ENCODE measurements around the gene ZNF106. TPM values are rescaled to one million over a fixed set of nuclear protein-coding genes. Genes with fewer than 3 reads are reported as not detected.
A peak's percentile ranks its signal among the peaks of the same experiment; 100 is the strongest.

The ZNF106 gene
- total RNA-seq, 1 experiment from 2014 or later, result 73.4 TPM

- Histone ChIP-seq H3F3A (ENCODE audit: insufficient read depth, low read depth) (no peaks in the 10 kb centered on the region), H4K20me1 (ENCODE audit: insufficient read depth) (no peaks in the 10 kb centered on the region), H3K9me3 (ENCODE audit: insufficient read depth, low read depth) (no peaks in the 10 kb centered on the region), H3K9me2 (ENCODE audit: insufficient read depth) (no peaks in the 10 kb centered on the region), H3K4me1 (replicated peaks; ENCODE audit: insufficient read depth) (no peaks in the 10 kb centered on the region), H2AFZ (no peak overlapping the region), H3K27me3 (ENCODE audit: insufficient read depth, low read depth) (no peaks in the 10 kb centered on the region), H3K4me3 (no peak overlapping the region), H3K79me2 (ENCODE audit: low read depth) (no peaks in the 10 kb centered on the region), H3K27ac (no peak overlapping the region), H3K36me3 (ENCODE audit: low read depth) (no peaks in the 10 kb centered on the region), H3K4me2 (no peak overlapping the region)
- CTCF ChIA-PET, result no interaction called here
- TF ChIP-seq EZH2 (IDR thresholded peaks at IDR 0.05; ENCODE audit: low read depth), result no peak
- BruUV-seq (replicated peaks), result no TSS peak
- intact Hi-C loops (cut with micrococcal nuclease; ENCODE audit: unreplicated experiment), result no loop called here
- peak in 1 of 2 experiments; percentile 19 for DNase-seq
- POLR2A ChIA-PET (ENCODE audit: unreplicated experiment), result no interaction called here
These were observed 98.5 kb downstream of the ZNF106 start for GRCh38 chr15:42392309-42393024.

GRCh38 chr15:42387603-42388002, 103.3 kb downstream of the ZNF106 start:
- TF ChIP-seq CTCF (conservative IDR thresholded peaks at IDR 0.05) (no peak), EZH2 (IDR thresholded peaks at IDR 0.05; ENCODE audit: low read depth) (no peak)
- no peak overlapping the region for H2AFZ ChIP-seq
- H3K4me1 ChIP-seq (replicated peaks; ENCODE audit: insufficient read depth), result no peaks in the 10 kb centered on the region
- H3K4me3 ChIP-seq, result no peak overlapping the region
- no peaks in the 10 kb centered on the region; the same call in 1 of the 2 replicates for H3K27me3 ChIP-seq (ENCODE audit: insufficient read depth, low read depth)
- no peak for DNase-seq
- H3K4me2 ChIP-seq, result no peak overlapping the region
- no TSS peak for BruUV-seq (replicated peaks)
- H3K9me2 ChIP-seq (ENCODE audit: insufficient read depth), result no peaks in the 10 kb centered on the region
- intact Hi-C loops (cut with micrococcal nuclease; ENCODE audit: unreplicated experiment), result loop anchor here (10.0 kb wide), 2 partner anchors 113 to 233 kb away; partner anchors contain the start of genes GANC, PLA2G4F and TMEM87A
- H3K27ac ChIP-seq, result no peak overlapping the region
- H3F3A ChIP-seq (ENCODE audit: insufficient read depth, low read depth), result no peaks in the 10 kb centered on the region
- no peaks in the 10 kb centered on the region for H3K79me2 ChIP-seq (ENCODE audit: low read depth)
- H4K20me1 ChIP-seq (ENCODE audit: insufficient read depth), result no peaks in the 10 kb centered on the region
- POLR2A ChIA-PET (ENCODE audit: unreplicated experiment), result no interaction called here
- H3K36me3 ChIP-seq (ENCODE audit: low read depth), result no peaks in the 10 kb centered on the region
- CTCF ChIA-PET, result no interaction called here
- no peaks in the 10 kb centered on the region for H3K9me3 ChIP-seq (ENCODE audit: insufficient read depth, low read depth)

- no peaks in the 10 kb centered on the region for H3F3A ChIP-seq (ENCODE audit: insufficient read depth, low read depth)
- no peak overlapping the region for H3K27ac ChIP-seq
- H3K4me2 ChIP-seq, result no peak overlapping the region
- intact Hi-C loops (cut with micrococcal nuclease; ENCODE audit: unreplicated experiment), result loop anchor here (2.0 to 10.0 kb wide), 3 partner anchors 111 to 319 kb away; partner anchors contain the start of genes GANC, PLA2G4F and TMEM87A
- no peak for DNase-seq
- no TSS peak for BruUV-seq (replicated peaks)
- no peak overlapping the region for H3K4me3 ChIP-seq
- no peaks in the 10 kb centered on the region for H3K9me2 ChIP-seq (ENCODE audit: insufficient read depth)
- no peak for TF ChIP-seq CTCF (conservative IDR thresholded peaks at IDR 0.05)
- TF ChIP-seq EZH2 (IDR thresholded peaks at IDR 0.05; ENCODE audit: low read depth), result no peak
- ChIA-PET CTCF (interaction anchor here (1.0 to 1.2 kb wide), 2 partner anchors 111 to 247 kb away, joined by 3 to 4 read pairs; no protein-coding TSS in a partner anchor), POLR2A (ENCODE audit: unreplicated experiment) (no interaction called here)
- H3K9me3 ChIP-seq (ENCODE audit: insufficient read depth, low read depth), result no peaks in the 10 kb centered on the region
- H3K79me2 ChIP-seq (ENCODE audit: low read depth), result no peaks in the 10 kb centered on the region
- no peak overlapping the region for H2AFZ ChIP-seq
- H3K36me3 ChIP-seq (ENCODE audit: low read depth), result no peaks in the 10 kb centered on the region
- H3K4me1 ChIP-seq (replicated peaks; ENCODE audit: insufficient read depth), result no peaks in the 10 kb centered on the region
- H4K20me1 ChIP-seq (ENCODE audit: insufficient read depth), result no peaks in the 10 kb centered on the region
- H3K27me3 ChIP-seq (ENCODE audit: insufficient read depth, low read depth), result no peaks in the 10 kb centered on the region; the same call in 1 of the 2 replicates
These were observed 104.8 kb downstream of the ZNF106 start for GRCh38 chr15:42385980-42386700.

Measured in PC-9 (cell line).